NT2/D1 (cell line): ENCODE data around the gene CCDC32.

Experiments
- SUZ12 ChIP-seq: IDR thresholded peaks from 2 replicates; pipeline ENCODE4 v1.6.1; 2011; ENCODE audit not compliant: insufficient read length, insufficient read depth; ENCODE audit errors: extremely low read depth
- YY1 ChIP-seq: IDR thresholded peaks from 2 replicates; pipeline ENCODE4 v1.6.1; 2011; ENCODE audit not compliant: insufficient read length, insufficient read depth

- TF ChIP-seq SUZ12 (no peak), YY1 (no peak)
These were observed 36.0 kb downstream of the CCDC32 start for GRCh38 chr15:40528801-40529200.
